ENCODE data around the gene HADHA. TPM values are rescaled to one million over a fixed set of nuclear protein-coding genes. Genes with fewer than 3 reads are reported as not detected.

Gene HADHA
- total RNA-seq, 1 experiment from 2014 or later, result 112 TPM

DNA sequence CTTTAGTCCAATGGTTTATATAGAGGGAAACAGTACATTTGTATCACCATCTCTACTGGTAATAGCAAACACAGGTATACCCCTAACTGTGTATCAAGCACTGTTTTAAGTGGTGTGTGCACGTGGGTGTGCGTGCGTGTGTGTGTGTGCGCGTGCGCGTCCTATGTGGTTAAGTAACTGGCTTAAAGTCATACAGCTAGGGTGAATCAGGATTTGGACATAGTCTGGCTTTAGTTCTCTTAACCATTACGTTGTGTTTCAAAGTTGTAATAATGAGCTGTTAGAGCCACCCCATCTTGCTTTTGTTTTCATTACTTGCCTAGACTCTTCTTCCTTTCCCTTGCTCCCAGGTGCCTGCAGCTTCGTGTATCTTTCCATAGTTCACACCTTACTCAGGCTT is 2.4 kb upstream of the HADHA start:
- no peak overlapping the region for H3K4ac ChIP-seq (ENCODE audit: low read depth, low read length)
- Mint-ChIP-seq H3K4me1 (peaks cover 24% of the 10 kb centered on the region in 2 experiments), H3K4me3 (peak overlapping the region; percentile 10 to 13; a peak in 2 of 5 replicates), H3K27ac (peak overlapping the region in 1 of 3 experiments; percentile 82; a peak in 1 of 7 replicates), H3K27me3 (ENCODE audit: low read depth) (no peaks in the 10 kb centered on the region), H3K9me3 (no peaks in the 10 kb centered on the region), H3K36me3 (ENCODE audit: insufficient read depth in 1 of 3, low read depth in 3 of 3) (no peaks in the 10 kb centered on the region)
- H4K20me1 ChIP-seq (ENCODE audit: control insufficient read depth, insufficient read depth, insufficient read length), result peaks cover 2% of the 10 kb centered on the region
- no peak overlapping the region for H3K27ac ChIP-seq (ENCODE audit: insufficient read length, low read depth, low read length)
- H3K23me2 ChIP-seq (ENCODE audit: insufficient read length, low read depth, low read length, poor library complexity, severe bottlenecking), result peaks cover 18% of the 10 kb centered on the region
- no peak for DNase-seq
- H3K9ac ChIP-seq (ENCODE audit: extremely low read depth, insufficient read length, low read length), result no peak overlapping the region
- H3K79me1 ChIP-seq (ENCODE audit: insufficient read depth, low read depth, low read length, poor library complexity, severe bottlenecking), result peaks cover 5% of the 10 kb centered on the region
- H3T11ph ChIP-seq (ENCODE audit: low read length), result no peak overlapping the region
- H3K14ac ChIP-seq (ENCODE audit: insufficient read depth, low read length), result no peak overlapping the region
- H4K91ac ChIP-seq (ENCODE audit: insufficient read length, low read depth, low read length), result no peak overlapping the region
- no CpG with 5 or more reads among the region's 9 CpGs for WGBS (ENCODE audit: extremely low coverage, insufficient read length, low lambda C conversion rate)
- peaks cover 12% of the 10 kb centered on the region; the same call in 1 of the 2 replicates for H3K79me2 ChIP-seq (ENCODE audit: insufficient read depth, low read length)
- H2BK15ac ChIP-seq (ENCODE audit: low read depth, low read length), result no peak overlapping the region
- no peak overlapping the region for H3K18ac ChIP-seq (ENCODE audit: insufficient read length, low read depth, low read length)
- no peak overlapping the region for H2BK20ac ChIP-seq (ENCODE audit: low read depth, low read length, poor library complexity, severe bottlenecking)
- no peak overlapping the region for H4K8ac ChIP-seq (replicated peaks; ENCODE audit: insufficient read length, low read depth, low read length)
- no peak overlapping the region for H4K5ac ChIP-seq (ENCODE audit: insufficient read length, low read depth, low read length)
- H2BK5ac ChIP-seq (ENCODE audit: insufficient read length, low read length), result no peak overlapping the region
- no peaks in the 10 kb centered on the region for H3K27me3 ChIP-seq (ENCODE audit: insufficient read depth, low read length)
- H3K4me2 ChIP-seq (ENCODE audit: insufficient read depth, insufficient read length, low read length), result no peak overlapping the region
- H3K4me1 ChIP-seq (ENCODE audit: insufficient read depth, low read length), result no peaks in the 10 kb centered on the region
- H2AFZ ChIP-seq (ENCODE audit: low read length), result no peak overlapping the region
- no peak overlapping the region for H2BK12ac ChIP-seq (ENCODE audit: insufficient read length, low read depth, low read length)
- TF ChIP-seq, protein P1, sequence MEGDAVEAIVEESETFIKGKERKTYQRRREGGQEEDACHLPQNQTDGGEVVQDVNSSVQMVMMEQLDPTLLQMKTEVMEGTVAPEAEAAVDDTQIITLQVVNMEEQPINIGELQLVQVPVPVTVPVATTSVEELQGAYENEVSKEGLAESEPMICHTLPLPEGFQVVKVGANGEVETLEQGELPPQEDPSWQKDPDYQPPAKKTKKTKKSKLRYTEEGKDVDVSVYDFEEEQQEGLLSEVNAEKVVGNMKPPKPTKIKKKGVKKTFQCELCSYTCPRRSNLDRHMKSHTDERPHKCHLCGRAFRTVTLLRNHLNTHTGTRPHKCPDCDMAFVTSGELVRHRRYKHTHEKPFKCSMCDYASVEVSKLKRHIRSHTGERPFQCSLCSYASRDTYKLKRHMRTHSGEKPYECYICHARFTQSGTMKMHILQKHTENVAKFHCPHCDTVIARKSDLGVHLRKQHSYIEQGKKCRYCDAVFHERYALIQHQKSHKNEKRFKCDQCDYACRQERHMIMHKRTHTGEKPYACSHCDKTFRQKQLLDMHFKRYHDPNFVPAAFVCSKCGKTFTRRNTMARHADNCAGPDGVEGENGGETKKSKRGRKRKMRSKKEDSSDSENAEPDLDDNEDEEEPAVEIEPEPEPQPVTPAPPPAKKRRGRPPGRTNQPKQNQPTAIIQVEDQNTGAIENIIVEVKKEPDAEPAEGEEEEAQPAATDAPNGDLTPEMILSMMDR (conservative IDR thresholded peaks at IDR 0.05), result no peak
- no peak overlapping the region for H2BK120ac ChIP-seq (ENCODE audit: low read depth, low read length, poor library complexity, severe bottlenecking)
- H3K23ac ChIP-seq (ENCODE audit: insufficient read length, low read depth, low read length), result no peak overlapping the region
- no peak overlapping the region for H3K56ac ChIP-seq (ENCODE audit: insufficient read length, low read depth, low read length)
- no peaks in the 10 kb centered on the region for H3K9me3 ChIP-seq (ENCODE audit: control insufficient read depth, low read depth, low read length)
- no peak overlapping the region for H2AK5ac ChIP-seq (ENCODE audit: insufficient read length, low read length)

All from H9 (cell line).